MM.1S (cell line): ENCODE measurements around the gene MAN1C1.

Experiments used
- DNase-seq: peaks from one replicate; pipeline ENCODE4 v3.0.0-alpha.2; 2015
- H2AFZ ChIP-seq: fragments of 300-600 bp; sonication (generic); 2 replicates; pipeline ENCODE4 v1.6.0; 2016; ENCODE audit warnings: antibody characterized with exemption, low read length
- H3F3A ChIP-seq: fragments of 300-600 bp; sonication (generic); 2 replicates; pipeline ENCODE4 v1.6.1; 2016; ENCODE audit warnings: mild to moderate bottlenecking, antibody characterized with exemption, low read length, moderate library complexity, mixed read lengths; ENCODE audit not compliant: insufficient read depth
- H3K27ac ChIP-seq: fragments of 300-600 bp; sonication (generic); 2 replicates; pipeline ENCODE4 v1.5.1; 2016; ENCODE audit warnings: mild to moderate bottlenecking, low read length
- H3K27me3 ChIP-seq: fragments of 300-600 bp; sonication (generic); replicated peaks from 2 replicates; pipeline ENCODE4 v1.6.0; 2016; ENCODE audit warnings: low read length; ENCODE audit not compliant: insufficient read depth
- H3K36me3 ChIP-seq: fragments of 300-600 bp; sonication (generic); replicated peaks from 2 replicates; pipeline ENCODE4 v1.6.1; 2016; ENCODE audit warnings: mild to moderate bottlenecking, low read length, mixed read lengths; ENCODE audit not compliant: insufficient read depth
- H3K4me1 ChIP-seq: fragments of 300-600 bp; sonication (generic); 2 replicates; pipeline ENCODE4 v1.6.1; 2016; ENCODE audit warnings: low read length, mixed read lengths
- H3K4me2 ChIP-seq: fragments of 300-600 bp; sonication (generic); 2 replicates; pipeline ENCODE4 v1.6.0; 2016; ENCODE audit warnings: low read depth, low read length
- H3K4me3 ChIP-seq: fragments of 300-600 bp; sonication (generic); 2 replicates; pipeline ENCODE4 v1.5.1; 2016; ENCODE audit warnings: low read length, mixed read lengths
- H3K79me2 ChIP-seq: fragments of 300-600 bp; sonication (generic); 2 replicates; pipeline ENCODE4 v1.6.1; 2016; ENCODE audit warnings: mixed run types, low read length, mixed read lengths
- H3K9ac ChIP-seq: fragments of 300-600 bp; sonication (generic); 2 replicates; pipeline ENCODE4 v1.6.1; 2016; ENCODE audit warnings: low read length, mixed read lengths
- H3K9me2 ChIP-seq: fragments of 300-600 bp; sonication (generic); replicated peaks from 2 replicates; pipeline ENCODE4 v1.6.1; 2016; ENCODE audit warnings: mild to moderate bottlenecking, low read length, mixed read lengths; ENCODE audit not compliant: insufficient read depth
- H3K9me3 ChIP-seq: fragments of 300-600 bp; sonication (generic); replicated peaks from 2 replicates; pipeline ENCODE4 v1.6.1; 2016; ENCODE audit warnings: mild to moderate bottlenecking, low read length, mixed read lengths; ENCODE audit not compliant: insufficient read depth
- H4K20me1 ChIP-seq: fragments of 300-600 bp; sonication (generic); 2 replicates; pipeline ENCODE4 v1.6.1; 2016; ENCODE audit warnings: mild to moderate bottlenecking, low read length, moderate library complexity, mixed read lengths; ENCODE audit not compliant: insufficient read depth
- EZH2 ChIP-seq: fragments of 300-600 bp; sonication (generic); optimal IDR thresholded peaks from 2 replicates; pipeline ENCODE3; 2017; ENCODE audit warnings: low read depth, mild to moderate bottlenecking, antibody characterized with exemption, low read length, mixed read lengths
- EZH2phosphoT487 ChIP-seq: fragments of 300-600 bp; sonication (generic); IDR thresholded peaks from 2 replicates; pipeline ENCODE4 v1.6.1; 2018; ENCODE audit warnings: antibody characterized with exemption, low read length
- TF ChIP-seq, protein P1 (sequence below): fragments of 300-600 bp; sonication (generic); IDR thresholded peaks from 2 replicates; pipeline ENCODE4 v1.5.1; 2016; ENCODE audit warnings: antibody characterized with exemption, low read length, mixed read lengths

MAN1C1 gene

GRCh38 chr1:25675729-25676476 lies 59.3 kb downstream of the MAN1C1 start:
- Histone ChIP-seq H2AFZ (no peak overlapping the region), H3K4me1 (peaks cover 36% of the 10 kb centered on the region), H3F3A (peaks cover 12% of the 10 kb centered on the region), H3K9me3 (no peaks in the 10 kb centered on the region), H3K4me2 (peak overlapping the region; percentile 67), H3K9me2 (no peaks in the 10 kb centered on the region), H3K9ac (peak overlapping the region; percentile 22; the same call in 1 of the 2 replicates), H4K20me1 (no peaks in the 10 kb centered on the region), H3K27ac (peak overlapping the region; percentile 81), H3K4me3 (peak overlapping the region; percentile 21; the same call in 1 of the 2 replicates), H3K79me2 (peaks cover 10% of the 10 kb centered on the region), H3K27me3 (no peaks in the 10 kb centered on the region), H3K36me3 (no peaks in the 10 kb centered on the region)
- TF ChIP-seq EZH2phosphoT487 (no peak), EZH2 (no peak)
- TF ChIP-seq, protein P1, sequence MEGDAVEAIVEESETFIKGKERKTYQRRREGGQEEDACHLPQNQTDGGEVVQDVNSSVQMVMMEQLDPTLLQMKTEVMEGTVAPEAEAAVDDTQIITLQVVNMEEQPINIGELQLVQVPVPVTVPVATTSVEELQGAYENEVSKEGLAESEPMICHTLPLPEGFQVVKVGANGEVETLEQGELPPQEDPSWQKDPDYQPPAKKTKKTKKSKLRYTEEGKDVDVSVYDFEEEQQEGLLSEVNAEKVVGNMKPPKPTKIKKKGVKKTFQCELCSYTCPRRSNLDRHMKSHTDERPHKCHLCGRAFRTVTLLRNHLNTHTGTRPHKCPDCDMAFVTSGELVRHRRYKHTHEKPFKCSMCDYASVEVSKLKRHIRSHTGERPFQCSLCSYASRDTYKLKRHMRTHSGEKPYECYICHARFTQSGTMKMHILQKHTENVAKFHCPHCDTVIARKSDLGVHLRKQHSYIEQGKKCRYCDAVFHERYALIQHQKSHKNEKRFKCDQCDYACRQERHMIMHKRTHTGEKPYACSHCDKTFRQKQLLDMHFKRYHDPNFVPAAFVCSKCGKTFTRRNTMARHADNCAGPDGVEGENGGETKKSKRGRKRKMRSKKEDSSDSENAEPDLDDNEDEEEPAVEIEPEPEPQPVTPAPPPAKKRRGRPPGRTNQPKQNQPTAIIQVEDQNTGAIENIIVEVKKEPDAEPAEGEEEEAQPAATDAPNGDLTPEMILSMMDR = no peak
- DNase-seq = peak; percentile 95

DNA sequence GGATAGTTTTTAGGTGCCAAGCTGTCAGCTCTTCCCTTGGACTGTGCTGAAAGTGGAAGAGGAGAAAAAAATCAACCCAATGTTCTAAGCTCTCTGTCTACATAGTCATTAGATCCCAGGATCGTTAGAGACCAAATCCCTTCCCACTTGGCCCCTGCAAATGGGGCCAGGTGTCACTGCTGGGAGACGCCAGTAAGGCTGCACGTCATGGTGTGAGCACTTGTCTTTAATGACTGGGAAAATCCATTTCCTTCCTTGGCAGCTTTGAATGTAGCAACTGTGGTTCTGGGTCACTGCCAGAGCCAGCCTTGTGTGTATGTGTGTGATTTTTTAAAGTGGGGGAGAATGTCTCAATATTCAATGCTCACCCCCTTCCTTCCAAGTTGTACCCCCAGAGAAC lies 59.9 kb downstream of the MAN1C1 start:
- Histone ChIP-seq H3F3A (peaks cover 12% of the 10 kb centered on the region), H3K4me2 (peak overlapping the region; percentile 67), H4K20me1 (no peaks in the 10 kb centered on the region), H3K9ac (no peak overlapping the region; the same call in 1 of the 2 replicates), H3K27ac (peak overlapping the region; percentile 33; the same call in 1 of the 2 replicates), H3K27me3 (no peaks in the 10 kb centered on the region), H3K4me1 (peaks cover 36% of the 10 kb centered on the region), H3K36me3 (no peaks in the 10 kb centered on the region), H3K9me3 (no peaks in the 10 kb centered on the region), H3K4me3 (no peak overlapping the region; the same call in 1 of the 2 replicates), H3K79me2 (peaks cover 10% of the 10 kb centered on the region), H3K9me2 (no peaks in the 10 kb centered on the region), H2AFZ (no peak overlapping the region)
- TF ChIP-seq, protein P1 = no peak
- TF ChIP-seq EZH2 (no peak), EZH2phosphoT487 (no peak)
- no peak for DNase-seq

DNA sequence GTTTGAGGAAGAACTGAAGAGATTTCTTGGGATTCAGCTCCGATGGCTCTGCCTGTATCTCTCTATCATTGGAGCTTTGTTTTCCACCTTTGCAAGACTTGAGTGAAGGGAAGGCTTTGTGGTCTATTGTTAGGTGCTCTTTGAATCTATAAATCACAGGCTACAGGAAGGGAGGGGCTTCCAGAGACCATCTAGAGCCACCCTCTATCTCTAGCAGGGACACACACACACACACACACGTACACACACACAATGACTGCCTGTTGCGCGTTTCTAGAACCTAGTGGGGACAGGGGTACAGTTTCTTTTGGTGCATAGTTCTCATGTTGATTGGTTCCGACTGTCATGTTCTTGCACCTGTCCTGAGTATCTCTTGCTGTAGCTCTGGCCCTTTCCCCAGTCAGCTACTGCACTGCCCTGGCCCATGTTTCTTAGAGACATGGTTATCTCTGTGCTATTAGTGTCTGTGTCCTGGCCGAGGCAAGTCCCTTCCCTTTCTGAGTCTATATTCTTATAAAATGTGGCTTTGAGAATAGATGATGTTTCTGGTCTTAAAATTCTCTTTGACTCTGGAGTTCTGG lies 60.7 kb downstream of the MAN1C1 start:
- peaks cover 36% of the 10 kb centered on the region for H3K4me1 ChIP-seq
- TF ChIP-seq EZH2 (no peak), EZH2phosphoT487 (no peak)
- TF ChIP-seq, protein P1 = no peak
- no peak for DNase-seq

More for the DNA sequence above, 60.7 kb downstream of the MAN1C1 start:
- H4K20me1 ChIP-seq = no peaks in the 10 kb centered on the region
- no peak overlapping the region for H2AFZ ChIP-seq
- H3K36me3 ChIP-seq = no peaks in the 10 kb centered on the region
- no peak overlapping the region for H3K4me2 ChIP-seq
- no peak overlapping the region for H3K4me3 ChIP-seq
- H3K27me3 ChIP-seq = no peaks in the 10 kb centered on the region
- no peak overlapping the region for H3K9ac ChIP-seq
- no peaks in the 10 kb centered on the region for H3K9me3 ChIP-seq
- no peak overlapping the region for H3K27ac ChIP-seq
- H3K79me2 ChIP-seq = peaks cover 10% of the 10 kb centered on the region
- no peaks in the 10 kb centered on the region for H3K9me2 ChIP-seq
- peaks cover 12% of the 10 kb centered on the region for H3F3A ChIP-seq
